Esophagus muscularis mucosa (tissue), 4 donors: Measurements from ENCODE around the gene ZSCAN20. TPM values are rescaled to one million over a fixed set of nuclear protein-coding genes. Genes with fewer than 3 reads are reported as not detected.

ENCODE experiments used
- DNase-seq: peaks from one replicate; pipeline ENCODE4 v3.0.0-alpha.2; 2017; ENCODE audit errors: extremely low spot score
- H3K27ac ChIP-seq, 4 donors: fragments of 200-600 bp; sonication (generic); replicated peaks in 1 of 4; 1 replicate in 3 of 4; 2 replicates in 1 of 4; pipeline ENCODE4 v1.5.1; 2016 to 2019; ENCODE audit warnings: mild to moderate bottlenecking in 1 of 4
- H3K27me3 ChIP-seq, 4 donors: fragments of 200-600 bp; sonication (generic); one replicate each; pipeline versions ENCODE4 v1.5.1 to v1.6.0; 2016 to 2019
- H3K36me3 ChIP-seq, 4 donors: fragments of 200-600 bp; sonication (generic); one replicate each; pipeline ENCODE4 v1.5.1; 2016 to 2019
- H3K4me1 ChIP-seq, 4 donors: fragments of 200-600 bp; sonication (generic); one replicate each; pipeline ENCODE4 v1.5.1; 2016 to 2019
- H3K4me3 ChIP-seq, 4 donors: fragments of 200-600 bp; sonication (generic); 1 replicate in 2 of 4; 2 replicates in 2 of 4; pipeline ENCODE4 v1.5.1; 2016 to 2019; ENCODE audit warnings: mild to moderate bottlenecking in 4 of 4, moderate library complexity in 1 of 4
- H3K9me3 ChIP-seq, 4 donors: fragments of 200-600 bp; sonication (generic); 1 replicate in 3 of 4; 2 replicates in 1 of 4; pipeline ENCODE4 v1.5.1; 2016 to 2019
- EP300 ChIP-seq: sonication (generic); formaldehyde crosslinking; IDR thresholded peaks from one replicate; pipeline ENCODE4 v1.6.1; 2017; ENCODE audit warnings: antibody characterized with exemption
- POLR2A ChIP-seq: fragments of 450-650 bp; IDR thresholded peaks from one replicate; pipeline ENCODE4 v1.6.1; 2017; ENCODE audit warnings: antibody characterized with exemption, moderate library complexity, mild to moderate bottlenecking, low read depth
- POLR2AphosphoS5 ChIP-seq, 2 donors: sonication (generic); formaldehyde crosslinking; IDR thresholded peaks; one replicate each; pipeline ENCODE4 v1.6.1; 2017; ENCODE audit warnings: antibody characterized with exemption in 2 of 2
- WGBS: methylation state at CpG from one replicate; pipeline ENCODE4 v1.1.5; 2018; 5-methylcytosine and 5-hydroxymethylcytosine counted together
- intact Hi-C: fragments of 100-400 bp; cut with DNase I; formaldehyde crosslinking; loops from one replicate; pipeline ENCODE4 v1.15.1; 2023
- total RNA-seq, 4 donors: library from RNA; depleted of rRNA; stranded (reverse); fragments of >200 nt; gene quantifications; one replicate each; pipeline versions ENCODE4 v1.1.0 to v1.2.1, GENCODE V29; 2016
- TF ChIP-seq, protein P1 (sequence below), 3 experiments: fragments of 200-600 bp in 2 of 3; fragments of 450-650 bp in 1 of 3; sonication (generic) in 2 of 3; IDR thresholded peaks; one replicate each; pipeline ENCODE4 v1.5.1; 2017 to 2019; ENCODE audit warnings: antibody characterized with exemption in 3 of 3, mild to moderate bottlenecking in 2 of 3, moderate library complexity in 1 of 3

Gene ZSCAN20
- total RNA-seq, 4 donors from 2014 or later, result 6.6 to 8.2 (median 7.7) TPM

DNA sequence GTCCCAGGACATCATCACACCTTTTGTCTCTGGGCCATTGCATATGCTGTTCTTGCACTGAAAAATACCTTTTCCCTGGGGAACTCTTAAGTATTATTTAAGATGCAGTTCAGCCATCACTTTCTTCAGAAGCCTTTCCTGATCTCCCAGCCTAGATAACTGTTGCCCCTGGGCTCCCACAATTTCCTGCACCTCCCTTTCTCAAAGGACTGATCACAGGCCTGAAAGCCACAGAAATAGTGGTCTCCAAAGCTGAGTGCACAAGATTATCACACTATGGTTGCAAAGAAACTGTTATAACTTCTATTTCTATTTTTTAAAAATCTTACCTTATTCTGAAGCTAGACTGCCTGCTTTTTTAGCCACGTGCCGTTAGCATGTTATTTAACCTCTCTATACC is 2.8 kb upstream of the ZSCAN20 start:
- no peaks in the 10 kb centered on the region for H3K27me3 ChIP-seq
- 85% methylated on average over 2 of the region's 2 CpGs for WGBS
- no peak for DNase-seq
- H3K4me1 ChIP-seq, result peaks cover 27 to 68% (median 50%) of the 10 kb centered on the region in 4 donors
- intact Hi-C loops, result loop anchor here (5.0 to 10.0 kb wide), 5 partner anchors 37 to 345 kb away; partner anchors contain the start of gene PHC2
- no peaks in the 10 kb centered on the region for H3K9me3 ChIP-seq
- no peak overlapping the region for H3K4me3 ChIP-seq
- H3K27ac ChIP-seq, result peak overlapping the region in 3 of 4 donors; percentile 80 to 84 (median 80)
- H3K36me3 ChIP-seq, result no peaks in the 10 kb centered on the region
- TF ChIP-seq, protein P1, sequence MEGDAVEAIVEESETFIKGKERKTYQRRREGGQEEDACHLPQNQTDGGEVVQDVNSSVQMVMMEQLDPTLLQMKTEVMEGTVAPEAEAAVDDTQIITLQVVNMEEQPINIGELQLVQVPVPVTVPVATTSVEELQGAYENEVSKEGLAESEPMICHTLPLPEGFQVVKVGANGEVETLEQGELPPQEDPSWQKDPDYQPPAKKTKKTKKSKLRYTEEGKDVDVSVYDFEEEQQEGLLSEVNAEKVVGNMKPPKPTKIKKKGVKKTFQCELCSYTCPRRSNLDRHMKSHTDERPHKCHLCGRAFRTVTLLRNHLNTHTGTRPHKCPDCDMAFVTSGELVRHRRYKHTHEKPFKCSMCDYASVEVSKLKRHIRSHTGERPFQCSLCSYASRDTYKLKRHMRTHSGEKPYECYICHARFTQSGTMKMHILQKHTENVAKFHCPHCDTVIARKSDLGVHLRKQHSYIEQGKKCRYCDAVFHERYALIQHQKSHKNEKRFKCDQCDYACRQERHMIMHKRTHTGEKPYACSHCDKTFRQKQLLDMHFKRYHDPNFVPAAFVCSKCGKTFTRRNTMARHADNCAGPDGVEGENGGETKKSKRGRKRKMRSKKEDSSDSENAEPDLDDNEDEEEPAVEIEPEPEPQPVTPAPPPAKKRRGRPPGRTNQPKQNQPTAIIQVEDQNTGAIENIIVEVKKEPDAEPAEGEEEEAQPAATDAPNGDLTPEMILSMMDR (IDR thresholded peaks at IDR 0.05), result no peak
- no peak for TF ChIP-seq POLR2AphosphoS5 (IDR thresholded peaks at IDR 0.05)
- TF ChIP-seq POLR2A, result no peak
- no peak for TF ChIP-seq EP300

GRCh38 chr1:33470495-33471012 is 1.9 kb upstream of the ZSCAN20 start:
- intact Hi-C loops, result loop anchor here (5.0 to 10.0 kb wide), 4 partner anchors 38 to 346 kb away; partner anchors contain the start of gene PHC2
- no peaks in the 10 kb centered on the region for H3K9me3 ChIP-seq
- H3K4me3 ChIP-seq, result no peak overlapping the region
- H3K27me3 ChIP-seq, result no peaks in the 10 kb centered on the region
- peak overlapping the region; percentile 28 to 84 (median 80) for H3K27ac ChIP-seq
- no peaks in the 10 kb centered on the region for H3K36me3 ChIP-seq
- TF ChIP-seq EP300, result no peak
- TF ChIP-seq POLR2A, result no peak
- TF ChIP-seq, protein P1 (IDR thresholded peaks at IDR 0.05), result peak; percentile 87 to 91 (median 88)
- TF ChIP-seq POLR2AphosphoS5 (IDR thresholded peaks at IDR 0.05), result peak in 1 of 2 donors; percentile 72
- peak; percentile 96 for DNase-seq
- H3K4me1 ChIP-seq, result peaks cover 27 to 68% (median 50%) of the 10 kb centered on the region in 4 donors
- WGBS, result 4% methylated on average over 11 of the region's 11 CpGs

- Histone ChIP-seq H3K27ac (peak overlapping the region; percentile 75 to 84 (median 80)), H3K36me3 (no peaks in the 10 kb centered on the region), H3K4me3 (no peak overlapping the region), H3K9me3 (no peaks in the 10 kb centered on the region), H3K4me1 (peaks cover 27 to 60% (median 43%) of the 10 kb centered on the region in 4 donors), H3K27me3 (no peaks in the 10 kb centered on the region)
- TF ChIP-seq POLR2A (no peak), EP300 (no peak), POLR2AphosphoS5 (IDR thresholded peaks at IDR 0.05) (no peak)
- TF ChIP-seq, protein P1 (IDR thresholded peaks at IDR 0.05), result no peak
- intact Hi-C loops, result loop anchor here (5.0 to 10.0 kb wide), 4 partner anchors 39 to 347 kb away; partner anchors contain the start of gene PHC2
- no peak for DNase-seq
- WGBS, result 96% methylated on average over 4 of the region's 4 CpGs
Measured at GRCh38 chr1:33471416-33471815, 1.0 kb upstream of the ZSCAN20 start.

DNA sequence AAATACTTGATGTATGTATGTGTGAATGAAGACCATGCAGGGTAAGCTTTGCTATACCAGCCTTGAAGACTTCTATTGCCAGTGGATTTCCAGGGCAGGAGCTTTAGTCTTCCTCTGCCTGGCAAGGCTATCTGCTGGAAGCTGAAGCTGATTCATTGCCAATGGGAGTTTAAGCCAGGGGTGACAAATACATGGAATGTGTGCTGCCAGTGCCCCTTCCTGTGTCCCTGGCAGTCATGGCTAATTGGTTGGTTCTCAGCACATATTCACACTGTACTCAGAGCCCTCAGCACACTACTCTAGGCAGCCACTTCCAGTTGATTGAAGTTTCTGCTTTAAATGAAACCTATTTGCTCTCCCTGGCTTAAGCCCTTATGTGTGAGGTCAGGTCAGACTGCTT is 1.5 kb downstream of the ZSCAN20 start:
- intact Hi-C loops, result loop anchor here (5.0 to 10.0 kb wide), 4 partner anchors 42 to 349 kb away; partner anchors contain the start of gene PHC2
- Histone ChIP-seq H3K27me3 (no peaks in the 10 kb centered on the region), H3K27ac (no peak overlapping the region), H3K4me1 (peaks cover 27 to 45% (median 41%) of the 10 kb centered on the region in 4 donors), H3K9me3 (no peaks in the 10 kb centered on the region), H3K36me3 (peaks cover 0 to 8% (median 2%) of the 10 kb centered on the region in 4 donors), H3K4me3 (no peak overlapping the region)
- no peak for TF ChIP-seq POLR2AphosphoS5 (IDR thresholded peaks at IDR 0.05)
- TF ChIP-seq POLR2A, result no peak
- TF ChIP-seq, protein P1 (IDR thresholded peaks at IDR 0.05), result no peak
- no peak for TF ChIP-seq EP300
- DNase-seq, result no peak
